LNCaP clone FGC (cell line): Measurements from ENCODE around the gene REELD1.
A peak's percentile ranks its signal among the peaks of the same experiment; 100 is the strongest.

ENCODE experiments used
- DNase-seq: peaks from one replicate; pipeline ENCODE4 v3.0.0-alpha.2; 2011; ENCODE audit warnings: low read depth
- H3K4me3 ChIP-seq: 2 replicates; pipeline ENCODE4 v1.5.1; 2011; ENCODE audit warnings: mild to moderate bottlenecking, low read depth, low read length, control low read depth
- CTCF ChIP-seq: IDR thresholded peaks from 2 replicates; pipeline ENCODE4 v1.5.1; 2012; ENCODE audit warnings: mild to moderate bottlenecking; ENCODE audit not compliant: control insufficient read depth, insufficient read depth; ENCODE audit errors: extremely low read depth

Gene REELD1

GRCh38 chr4:146246381-146246780 is 32.0 kb downstream of the REELD1 start:
- DNase-seq, result no peak
- TF ChIP-seq CTCF, result no peak
- H3K4me3 ChIP-seq, result no peak overlapping the region

- no peak overlapping the region for H3K4me3 ChIP-seq
- DNase-seq, result no peak
- TF ChIP-seq CTCF, result no peak
Measured at GRCh38 chr4:146247356-146247755, 33.0 kb downstream of the REELD1 start.

GRCh38 chr4:146252969-146253611 is 38.8 kb downstream of the REELD1 start:
- H3K4me3 ChIP-seq, result no peak overlapping the region
- DNase-seq, result peak; percentile 32
- no peak for TF ChIP-seq CTCF

- no peak overlapping the region for H3K4me3 ChIP-seq
- no peak for DNase-seq
- no peak for TF ChIP-seq CTCF
Measured at GRCh38 chr4:146255463-146255862, 41.1 kb downstream of the REELD1 start.

- TF ChIP-seq CTCF, result no peak
- H3K4me3 ChIP-seq, result no peak overlapping the region
- no peak for DNase-seq
Measured at GRCh38 chr4:146255874-146256273, 41.5 kb downstream of the REELD1 start.

- TF ChIP-seq CTCF, result no peak
- no peak overlapping the region for H3K4me3 ChIP-seq
- no peak for DNase-seq
Measured at GRCh38 chr4:146256328-146256727, 42.0 kb downstream of the REELD1 start.

GRCh38 chr4:146257511-146257910 is 43.2 kb downstream of the REELD1 start:
- H3K4me3 ChIP-seq, result no peak overlapping the region
- no peak for TF ChIP-seq CTCF
- no peak for DNase-seq
